Retina (tissue), 1 donor: ENCODE data around the gene DNAH6.

Experiments used
- DNase-seq: peaks from one replicate; pipeline ENCODE4 v3.0.0-alpha.2; 2016

DNAH6 gene

GRCh38 chr2:84808279-84808678 lies 292.0 kb downstream of the DNAH6 start:
- DNase-seq = no peak

GRCh38 chr2:84811839-84812431 lies 295.6 kb downstream of the DNAH6 start:
- no peak for DNase-seq

- no peak for DNase-seq
These were observed 298.8 kb downstream of the DNAH6 start for GRCh38 chr2:84815146-84815545.

GRCh38 chr2:84816426-84817026 lies 300.2 kb downstream of the DNAH6 start:
- no peak for DNase-seq

- no peak for DNase-seq
These were observed 300.9 kb downstream of the DNAH6 start for GRCh38 chr2:84817239-84817655.

- DNase-seq = no peak
These were observed 305.5 kb downstream of the DNAH6 start for GRCh38 chr2:84821806-84822205.

GRCh38 chr2:84823229-84823628 lies 306.9 kb downstream of the DNAH6 start:
- no peak for DNase-seq

- no peak for DNase-seq
These were observed 307.5 kb downstream of the DNAH6 start for GRCh38 chr2:84823788-84824187.

- no peak for DNase-seq
These were observed 311.8 kb downstream of the DNAH6 start for GRCh38 chr2:84827978-84828575.

GRCh38 chr2:84829693-84830092 lies 313.4 kb downstream of the DNAH6 start:
- DNase-seq = no peak

- no peak for DNase-seq
These were observed 313.8 kb downstream of the DNAH6 start for GRCh38 chr2:84830095-84830494.

GRCh38 chr2:84830758-84831500 lies 314.6 kb downstream of the DNAH6 start:
- no peak for DNase-seq

GRCh38 chr2:84832772-84833461 lies 316.6 kb downstream of the DNAH6 start:
- DNase-seq = no peak

- no peak for DNase-seq
These were observed 317.3 kb downstream of the DNAH6 start for GRCh38 chr2:84833481-84834150.

- DNase-seq = no peak
These were observed 319.9 kb downstream of the DNAH6 start for GRCh38 chr2:84836215-84836614.

GRCh38 chr2:84838434-84839145 lies 322.3 kb downstream of the DNAH6 start:
- no peak for DNase-seq

- DNase-seq = no peak
These were observed 323.6 kb downstream of the DNAH6 start for GRCh38 chr2:84839851-84840250.

- no peak for DNase-seq
These were observed 324.0 kb downstream of the DNAH6 start for GRCh38 chr2:84840306-84840705.

- DNase-seq = no peak
These were observed 325.3 kb downstream of the DNAH6 start for GRCh38 chr2:84841577-84841976.

- DNase-seq = no peak
These were observed 327.8 kb downstream of the DNAH6 start for GRCh38 chr2:84844141-84844540.

GRCh38 chr2:84846041-84846663 lies 329.9 kb downstream of the DNAH6 start:
- no peak for DNase-seq

GRCh38 chr2:84846741-84847142 lies 330.4 kb downstream of the DNAH6 start:
- DNase-seq = no peak
